H9 (cell line): ENCODE results near the gene TM2D1. TPM values are rescaled to one million over a fixed set of nuclear protein-coding genes. Genes with fewer than 3 reads are reported as not detected.
A peak's percentile ranks its signal among the peaks of the same experiment; 100 is the strongest.

Source experiments
- DNase-seq: peaks from one replicate; pipeline ENCODE4 v3.0.0-alpha.2; 2017
- H2AFZ ChIP-seq: one replicate; pipeline ENCODE4 v1.6.1; 2013; ENCODE audit warnings: mild to moderate bottlenecking, low read length, control low read depth, moderate library complexity
- H2AK5ac ChIP-seq: 2 replicates; pipeline ENCODE4 v1.6.1; 2013; ENCODE audit warnings: low read length, control low read depth, mixed read lengths; ENCODE audit not compliant: insufficient read length
- H2BK120ac ChIP-seq: one replicate; pipeline ENCODE4 v1.6.1; 2013; ENCODE audit warnings: low read depth, mild to moderate bottlenecking, low read length, control low read depth, inconsistent platforms; ENCODE audit not compliant: poor library complexity, severe bottlenecking
- H2BK12ac ChIP-seq: 2 replicates; pipeline ENCODE4 v1.6.1; 2013; ENCODE audit warnings: low read length, control low read depth, mixed read lengths, low read depth; ENCODE audit not compliant: insufficient read length
- H2BK15ac ChIP-seq: 2 replicates; pipeline ENCODE4 v1.6.1; 2013; ENCODE audit warnings: low read depth, low read length, control low read depth
- H2BK20ac ChIP-seq: one replicate; pipeline ENCODE4 v1.6.1; 2013; ENCODE audit warnings: low read depth, mild to moderate bottlenecking, low read length, control low read depth, inconsistent platforms; ENCODE audit not compliant: poor library complexity, severe bottlenecking
- H2BK5ac ChIP-seq: 2 replicates; pipeline ENCODE4 v1.6.1; 2013; ENCODE audit warnings: low read length, control low read depth, mixed read lengths; ENCODE audit not compliant: insufficient read length
- H3K14ac ChIP-seq: 2 replicates; pipeline ENCODE4 v1.6.1; 2013; ENCODE audit warnings: low read length, control low read depth; ENCODE audit not compliant: insufficient read depth
- H3K18ac ChIP-seq: 2 replicates; pipeline ENCODE4 v1.6.1; 2013; ENCODE audit warnings: low read depth, mild to moderate bottlenecking, mixed read lengths, low read length, control low read depth; ENCODE audit not compliant: insufficient read length
- H3K23ac ChIP-seq: 2 replicates; pipeline ENCODE4 v1.6.1; 2013; ENCODE audit warnings: low read length, control low read depth, mixed read lengths, low read depth; ENCODE audit not compliant: insufficient read length
- H3K23me2 ChIP-seq: 2 replicates; pipeline ENCODE4 v1.6.1; 2013; ENCODE audit warnings: low read depth, mild to moderate bottlenecking, mixed read lengths, low read length, control low read depth; ENCODE audit not compliant: insufficient read length, poor library complexity, severe bottlenecking
- H3K27ac ChIP-seq: 2 replicates; pipeline ENCODE4 v1.5.1; 2013; ENCODE audit warnings: low read length, control low read depth, mixed read lengths, low read depth; ENCODE audit not compliant: insufficient read length
- H3K27me3 ChIP-seq: 2 replicates; pipeline ENCODE4 v1.6.1; 2013; ENCODE audit warnings: low read length, control low read depth, inconsistent platforms; ENCODE audit not compliant: insufficient read depth
- H3K4ac ChIP-seq: 2 replicates; pipeline ENCODE4 v1.6.1; 2013; ENCODE audit warnings: low read depth, mild to moderate bottlenecking, control low read depth, inconsistent platforms, low read length, moderate library complexity
- H3K4me1 ChIP-seq: 2 replicates; pipeline ENCODE4 v1.6.1; 2013; ENCODE audit warnings: low read length, control low read depth, inconsistent platforms; ENCODE audit not compliant: insufficient read depth
- H3K4me2 ChIP-seq: 2 replicates; pipeline ENCODE4 v1.6.1; 2013; ENCODE audit warnings: low read length, control low read depth, mixed read lengths; ENCODE audit not compliant: insufficient read length, insufficient read depth
- H3K56ac ChIP-seq: 2 replicates; pipeline ENCODE4 v1.6.1; 2013; ENCODE audit warnings: low read depth, mild to moderate bottlenecking, mixed read lengths, low read length, control low read depth; ENCODE audit not compliant: insufficient read length
- H3K79me1 ChIP-seq: 2 replicates; pipeline ENCODE4 v1.6.1; 2013; ENCODE audit warnings: low read depth, mild to moderate bottlenecking, moderate library complexity, low read length, control low read depth, inconsistent platforms; ENCODE audit not compliant: insufficient read depth, poor library complexity, severe bottlenecking
- H3K79me2 ChIP-seq: 2 replicates; pipeline ENCODE4 v1.6.1; 2013; ENCODE audit warnings: low read length, control low read depth, inconsistent platforms; ENCODE audit not compliant: insufficient read depth
- H3K9ac ChIP-seq: 2 replicates; pipeline ENCODE4 v1.6.1; 2013; ENCODE audit warnings: low read length, control low read depth, mixed read lengths; ENCODE audit not compliant: insufficient read length; ENCODE audit errors: extremely low read depth
- H3K9me3 ChIP-seq: one replicate; pipeline ENCODE4 v1.6.1; 2013; ENCODE audit warnings: low read depth, low read length, inconsistent platforms; ENCODE audit not compliant: control insufficient read depth
- H3T11ph ChIP-seq: one replicate; pipeline ENCODE4 v1.6.1; 2013; ENCODE audit warnings: mild to moderate bottlenecking, low read length, control low read depth, inconsistent platforms
- H4K20me1 ChIP-seq: one replicate; pipeline ENCODE4 v1.6.1; 2013; ENCODE audit not compliant: control insufficient read depth, insufficient read length, insufficient read depth
- H4K5ac ChIP-seq: 2 replicates; pipeline ENCODE4 v1.6.1; 2013; ENCODE audit warnings: low read depth, mild to moderate bottlenecking, mixed read lengths, low read length, control low read depth; ENCODE audit not compliant: insufficient read length
- H4K8ac ChIP-seq: replicated peaks from 2 replicates; pipeline ENCODE4 v1.6.1; 2013; ENCODE audit warnings: low read length, control low read depth, mixed read lengths, low read depth; ENCODE audit not compliant: insufficient read length
- H4K91ac ChIP-seq: 2 replicates; pipeline ENCODE4 v1.6.1; 2013; ENCODE audit warnings: low read depth, mild to moderate bottlenecking, moderate library complexity, mixed read lengths, low read length, control low read depth; ENCODE audit not compliant: insufficient read length
- H3K27ac Mint-ChIP-seq, 3 experiments: 2 replicates in 2 of 3; 3 replicates in 1 of 3; pipeline ENCODE4 v1.8.0; 2020 to 2021; ENCODE audit warnings: mixed read lengths in 3 of 3, mild to moderate bottlenecking in 1 of 3, moderate library complexity in 1 of 3
- H3K27me3 Mint-ChIP-seq: 2 replicates; pipeline ENCODE4 v1.8.0; 2021; ENCODE audit warnings: low read depth, mild to moderate bottlenecking, moderate library complexity, mixed read lengths
- H3K36me3 Mint-ChIP-seq, 3 experiments: 2 replicates in 2 of 3; 3 replicates in 1 of 3; pipeline ENCODE4 v1.8.0; 2020 to 2021; ENCODE audit warnings: low read depth in 3 of 3, mixed read lengths in 3 of 3; ENCODE audit not compliant: insufficient read depth in 1 of 3
- H3K4me1 Mint-ChIP-seq, 2 experiments: 2 replicates each; pipeline ENCODE4 v1.8.0; 2020; ENCODE audit warnings: mixed read lengths in 2 of 2
- H3K4me3 Mint-ChIP-seq, 2 experiments: 2 replicates in 1 of 2; 3 replicates in 1 of 2; pipeline ENCODE4 v1.8.0; 2020 to 2021; ENCODE audit warnings: mild to moderate bottlenecking in 2 of 2, mixed read lengths in 2 of 2, moderate library complexity in 1 of 2
- H3K9me3 Mint-ChIP-seq, 2 experiments: 2 replicates in 1 of 2; 3 replicates in 1 of 2; pipeline ENCODE4 v1.8.0; 2020; ENCODE audit warnings: mild to moderate bottlenecking in 2 of 2, mixed read lengths in 2 of 2, moderate library complexity in 1 of 2
- WGBS: extraction: QIAGEN DNeasy Blood & Tissue Kit; methylation state at CpG from one replicate; pipeline ENCODE4 v1.1.7; 2013; ENCODE audit warnings: missing lambda C conversion rate, low lambda C conversion rate, mixed read lengths; ENCODE audit not compliant: insufficient read length; ENCODE audit errors: extremely low coverage; 5-methylcytosine and 5-hydroxymethylcytosine counted together
- total RNA-seq: library from RNA; stranded (reverse); gene quantifications from 2 replicates; pipeline ENCODE4 v1.2.1, GENCODE V29; 2021
- TF ChIP-seq, protein P1 (sequence below): fragments of 200-600 bp; sonication (generic); conservative IDR thresholded peaks from 3 replicates; pipeline ENCODE4 v1.8.0; 2021; ENCODE audit warnings: antibody characterized with exemption, mild to moderate bottlenecking

The TM2D1 gene
- total RNA-seq, 1 experiment from 2014 or later: 20.3 TPM

DNA sequence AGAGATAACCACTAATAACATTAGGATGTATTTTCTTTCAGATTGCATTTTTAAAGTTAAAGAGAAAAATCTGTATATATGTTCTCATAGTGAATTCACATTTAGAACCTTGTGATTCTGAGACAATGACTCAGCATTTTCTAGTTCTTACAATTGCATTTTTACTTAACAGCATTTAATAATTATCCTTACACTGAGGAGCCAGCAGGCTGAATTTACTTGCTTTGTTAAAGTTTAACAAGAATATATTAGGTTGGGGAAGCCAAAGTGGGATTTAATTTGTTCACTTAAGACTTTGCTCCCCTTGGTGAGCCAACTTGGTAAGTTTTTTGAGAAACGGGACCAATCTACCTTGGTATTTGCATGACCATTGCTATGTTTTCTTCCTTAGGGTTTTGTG, 21.9 kb upstream of the TM2D1 start:
- Mint-ChIP-seq H3K36me3 (peaks cover 0 to 8% (median 5%) of the 10 kb centered on the region in 3 experiments; a peak in 4 of 7 replicates), H3K4me3 (no peak overlapping the region), H3K4me1 (peaks cover 23 to 27% of the 10 kb centered on the region in 2 experiments), H3K27ac (peak overlapping the region in 2 of 3 experiments; percentile 31 to 68; a peak in 4 of 7 replicates), H3K9me3 (no peaks in the 10 kb centered on the region), H3K27me3 (no peaks in the 10 kb centered on the region)
- Histone ChIP-seq H3K18ac (no peak overlapping the region), H3K9me3 (no peaks in the 10 kb centered on the region), H3K79me1 (peaks cover 3% of the 10 kb centered on the region), H4K91ac (no peak overlapping the region), H3K14ac (no peak overlapping the region), H3K79me2 (peaks cover 19% of the 10 kb centered on the region; the same call in 1 of the 2 replicates), H2BK20ac (no peak overlapping the region), H3K27ac (no peak overlapping the region), H2BK5ac (no peak overlapping the region), H3K9ac (no peak overlapping the region), H2BK12ac (no peak overlapping the region), H3K23ac (no peak overlapping the region), H4K20me1 (no peaks in the 10 kb centered on the region), H4K8ac (no peak overlapping the region), H2BK120ac (no peak overlapping the region), H3K56ac (no peak overlapping the region), H3K23me2 (peaks cover 9% of the 10 kb centered on the region), H3K27me3 (no peaks in the 10 kb centered on the region), H3K4me1 (peaks cover 9% of the 10 kb centered on the region; the same call in 1 of the 2 replicates), H3K4me2 (no peak overlapping the region), H4K5ac (no peak overlapping the region), H3T11ph (no peak overlapping the region), H2BK15ac (no peak overlapping the region), H2AK5ac (no peak overlapping the region), H2AFZ (no peak overlapping the region), H3K4ac (no peak overlapping the region)
- TF ChIP-seq, protein P1, sequence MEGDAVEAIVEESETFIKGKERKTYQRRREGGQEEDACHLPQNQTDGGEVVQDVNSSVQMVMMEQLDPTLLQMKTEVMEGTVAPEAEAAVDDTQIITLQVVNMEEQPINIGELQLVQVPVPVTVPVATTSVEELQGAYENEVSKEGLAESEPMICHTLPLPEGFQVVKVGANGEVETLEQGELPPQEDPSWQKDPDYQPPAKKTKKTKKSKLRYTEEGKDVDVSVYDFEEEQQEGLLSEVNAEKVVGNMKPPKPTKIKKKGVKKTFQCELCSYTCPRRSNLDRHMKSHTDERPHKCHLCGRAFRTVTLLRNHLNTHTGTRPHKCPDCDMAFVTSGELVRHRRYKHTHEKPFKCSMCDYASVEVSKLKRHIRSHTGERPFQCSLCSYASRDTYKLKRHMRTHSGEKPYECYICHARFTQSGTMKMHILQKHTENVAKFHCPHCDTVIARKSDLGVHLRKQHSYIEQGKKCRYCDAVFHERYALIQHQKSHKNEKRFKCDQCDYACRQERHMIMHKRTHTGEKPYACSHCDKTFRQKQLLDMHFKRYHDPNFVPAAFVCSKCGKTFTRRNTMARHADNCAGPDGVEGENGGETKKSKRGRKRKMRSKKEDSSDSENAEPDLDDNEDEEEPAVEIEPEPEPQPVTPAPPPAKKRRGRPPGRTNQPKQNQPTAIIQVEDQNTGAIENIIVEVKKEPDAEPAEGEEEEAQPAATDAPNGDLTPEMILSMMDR: no peak
- no CpG with 5 or more reads among the region's 1 CpG for WGBS
- no peak for DNase-seq
